Smooth muscle cell (in vitro differentiated cells): Measurements from ENCODE around the gene MIF4GD. TPM values are rescaled to one million over a fixed set of nuclear protein-coding genes. Genes with fewer than 3 reads are reported as not detected.

Source experiments
- DNase-seq: peaks from one replicate; lab custom pipeline; 2025; ENCODE audit not compliant: unreplicated experiment; lab: John Stamatoyannopoulos, UW
- H2AFZ ChIP-seq: fragments of 200-600 bp; sonication (generic); 2 replicates; pipeline ENCODE4 v1.6.0; 2016; ENCODE audit warnings: antibody characterized with exemption, low read depth, mild to moderate bottlenecking
- H3F3A ChIP-seq: fragments of 200-600 bp; sonication (generic); 2 replicates; pipeline ENCODE4 v1.6.0; 2017; ENCODE audit warnings: antibody characterized with exemption, low read depth
- H3K27ac ChIP-seq: fragments of 200-600 bp; sonication (generic); 2 replicates; pipeline ENCODE4 v1.5.1; 2016; ENCODE audit warnings: low read depth, mild to moderate bottlenecking
- H3K27me3 ChIP-seq: fragments of 200-600 bp; sonication (generic); 2 replicates; pipeline ENCODE4 v1.6.1; 2016; ENCODE audit warnings: low read depth, mild to moderate bottlenecking
- H3K36me3 ChIP-seq: fragments of 200-600 bp; sonication (generic); 2 replicates; pipeline ENCODE4 v1.5.1; 2016; ENCODE audit warnings: low read depth
- H3K4me1 ChIP-seq: fragments of 200-600 bp; sonication (generic); 2 replicates; pipeline ENCODE4 v1.5.1; 2016; ENCODE audit warnings: low read depth
- H3K4me2 ChIP-seq: fragments of 200-600 bp; sonication (generic); 2 replicates; pipeline ENCODE4 v1.6.0; 2016; ENCODE audit warnings: mild to moderate bottlenecking
- H3K4me3 ChIP-seq: fragments of 200-600 bp; sonication (generic); 2 replicates; pipeline ENCODE4 v1.5.1; 2016; ENCODE audit warnings: mild to moderate bottlenecking
- H3K79me2 ChIP-seq: fragments of 200-600 bp; sonication (generic); 2 replicates; pipeline ENCODE4 v1.6.0; 2016; ENCODE audit warnings: low read depth, mild to moderate bottlenecking
- H3K9ac ChIP-seq: fragments of 200-600 bp; sonication (generic); 2 replicates; pipeline ENCODE4 v1.6.0; 2016; ENCODE audit warnings: low read depth
- H3K9me3 ChIP-seq: fragments of 200-600 bp; sonication (generic); replicated peaks from 2 replicates; pipeline ENCODE4 v1.5.1; 2016; ENCODE audit warnings: low read depth
- H4K20me1 ChIP-seq: fragments of 200-600 bp; sonication (generic); 2 replicates; pipeline ENCODE4 v1.6.0; 2016; ENCODE audit warnings: low read depth
- WGBS: methylation state at CpG from one replicate; pipeline ENCODE4 v1.1.7; 2016; ENCODE audit warnings: low lambda C conversion rate; 5-methylcytosine and 5-hydroxymethylcytosine counted together
- polyA plus RNA-seq: library from polyadenylated mRNA; unstranded; fragments of >200 nt; fragmentation: Nextera tagmentation; extraction: Ambion mirVana; gene quantifications from 2 replicates; pipeline ENCODE4 v1.2.1, GENCODE V29; 2016
- total RNA-seq: library from RNA; depleted of rRNA; stranded (reverse); fragments of >200 nt; gene quantifications from 2 replicates; pipeline ENCODE4 v1.2.3, GENCODE V29; 2014
- TF ChIP-seq, protein P1 (sequence below): fragments of 200-600 bp; sonication (generic); IDR thresholded peaks from 2 replicates; pipeline ENCODE4 v1.5.1; 2017; ENCODE audit warnings: borderline replicate concordance, mild to moderate bottlenecking, antibody characterized with exemption; ENCODE audit not compliant: insufficient read depth, poor library complexity, severe bottlenecking

MIF4GD gene
- total and polyA plus RNA-seq, 2 experiments from 2014 or later: 5.3 to 17.0 TPM

DNA sequence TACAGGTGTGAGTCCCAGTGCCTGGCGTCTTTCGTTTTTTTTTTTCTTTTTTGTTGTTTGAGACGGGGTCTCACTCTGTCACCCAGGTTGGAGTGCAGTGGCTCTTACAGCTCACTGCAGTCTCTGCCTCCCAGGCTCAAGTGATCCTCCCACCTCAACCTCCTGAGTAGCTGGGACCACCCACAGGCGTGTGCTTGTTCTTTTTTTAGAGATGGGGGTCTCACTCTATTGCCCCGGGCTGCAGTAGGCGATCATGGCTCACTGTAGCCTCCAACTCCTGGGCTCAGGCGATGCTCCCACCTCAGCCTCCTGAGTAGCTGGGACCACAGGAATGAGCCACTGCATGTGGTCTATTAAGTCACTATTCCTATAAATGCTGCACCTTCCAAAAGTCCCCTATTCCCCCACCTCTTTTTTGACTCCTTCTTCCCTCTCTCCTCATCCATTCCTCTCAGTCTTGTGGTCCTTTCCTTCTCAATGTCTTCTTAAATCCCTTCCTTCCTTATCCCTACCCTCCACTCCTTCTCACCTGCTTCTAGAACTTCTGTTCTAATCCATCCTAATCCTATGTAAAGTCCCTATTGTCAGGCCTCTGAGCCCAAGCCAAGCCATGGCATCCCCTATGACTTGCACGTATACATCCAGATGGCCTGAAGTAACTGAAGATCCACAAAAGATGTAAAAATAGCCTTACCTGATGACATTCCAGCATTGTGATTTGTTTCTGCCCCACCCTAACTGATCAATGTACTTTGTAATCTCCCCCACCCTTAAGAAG is 18.8 kb downstream of the MIF4GD start:
- Histone ChIP-seq H3K9ac (no peak overlapping the region), H3K4me1 (no peaks in the 10 kb centered on the region), H3K27me3 (no peaks in the 10 kb centered on the region), H3K4me3 (no peak overlapping the region), H3K36me3 (no peaks in the 10 kb centered on the region), H3F3A (no peaks in the 10 kb centered on the region), H2AFZ (no peak overlapping the region), H3K9me3 (no peaks in the 10 kb centered on the region), H3K79me2 (peaks cover 35% of the 10 kb centered on the region), H4K20me1 (peaks cover 61% of the 10 kb centered on the region), H3K27ac (no peak overlapping the region), H3K4me2 (no peak overlapping the region)
- no peak for DNase-seq
- WGBS: 95% methylated on average over 8 of the region's 8 CpGs
- TF ChIP-seq, protein P1, sequence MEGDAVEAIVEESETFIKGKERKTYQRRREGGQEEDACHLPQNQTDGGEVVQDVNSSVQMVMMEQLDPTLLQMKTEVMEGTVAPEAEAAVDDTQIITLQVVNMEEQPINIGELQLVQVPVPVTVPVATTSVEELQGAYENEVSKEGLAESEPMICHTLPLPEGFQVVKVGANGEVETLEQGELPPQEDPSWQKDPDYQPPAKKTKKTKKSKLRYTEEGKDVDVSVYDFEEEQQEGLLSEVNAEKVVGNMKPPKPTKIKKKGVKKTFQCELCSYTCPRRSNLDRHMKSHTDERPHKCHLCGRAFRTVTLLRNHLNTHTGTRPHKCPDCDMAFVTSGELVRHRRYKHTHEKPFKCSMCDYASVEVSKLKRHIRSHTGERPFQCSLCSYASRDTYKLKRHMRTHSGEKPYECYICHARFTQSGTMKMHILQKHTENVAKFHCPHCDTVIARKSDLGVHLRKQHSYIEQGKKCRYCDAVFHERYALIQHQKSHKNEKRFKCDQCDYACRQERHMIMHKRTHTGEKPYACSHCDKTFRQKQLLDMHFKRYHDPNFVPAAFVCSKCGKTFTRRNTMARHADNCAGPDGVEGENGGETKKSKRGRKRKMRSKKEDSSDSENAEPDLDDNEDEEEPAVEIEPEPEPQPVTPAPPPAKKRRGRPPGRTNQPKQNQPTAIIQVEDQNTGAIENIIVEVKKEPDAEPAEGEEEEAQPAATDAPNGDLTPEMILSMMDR: no peak

DNA sequence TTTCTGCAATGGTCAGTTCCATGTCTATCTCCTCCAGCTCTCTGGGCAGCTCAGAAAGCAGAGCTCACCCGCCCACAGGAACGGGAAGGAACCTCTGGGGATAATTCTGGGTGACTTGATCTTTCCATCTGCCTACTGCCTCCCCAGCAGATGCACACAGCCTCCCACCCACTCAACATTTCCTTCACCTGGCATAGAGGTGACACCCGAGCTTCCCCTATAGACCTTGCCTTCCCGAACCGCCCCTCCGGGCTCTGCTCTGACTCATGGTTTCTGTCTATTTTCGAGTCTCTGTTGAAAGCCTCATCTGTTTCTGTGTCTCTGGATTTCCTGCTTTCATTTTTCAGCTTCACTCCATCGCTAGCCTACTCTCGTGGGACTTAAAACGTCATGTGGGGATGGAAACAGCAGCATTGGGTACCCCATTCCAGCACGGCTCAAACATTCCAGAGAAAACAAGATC is 21.0 kb downstream of the MIF4GD start:
- WGBS: 34% methylated on average over 11 of the region's 11 CpGs
- Histone ChIP-seq H3K27ac (peak overlapping the region; percentile 58), H3K9me3 (no peaks in the 10 kb centered on the region), H4K20me1 (peaks cover 57% of the 10 kb centered on the region), H2AFZ (no peak overlapping the region), H3K4me2 (peak overlapping the region; percentile 48), H3F3A (no peaks in the 10 kb centered on the region), H3K79me2 (peaks cover 39% of the 10 kb centered on the region), H3K4me1 (no peaks in the 10 kb centered on the region), H3K36me3 (no peaks in the 10 kb centered on the region), H3K4me3 (no peak overlapping the region), H3K9ac (peak overlapping the region; percentile 4), H3K27me3 (no peaks in the 10 kb centered on the region)
- DNase-seq: no peak
- TF ChIP-seq, protein P1: no peak

DNA sequence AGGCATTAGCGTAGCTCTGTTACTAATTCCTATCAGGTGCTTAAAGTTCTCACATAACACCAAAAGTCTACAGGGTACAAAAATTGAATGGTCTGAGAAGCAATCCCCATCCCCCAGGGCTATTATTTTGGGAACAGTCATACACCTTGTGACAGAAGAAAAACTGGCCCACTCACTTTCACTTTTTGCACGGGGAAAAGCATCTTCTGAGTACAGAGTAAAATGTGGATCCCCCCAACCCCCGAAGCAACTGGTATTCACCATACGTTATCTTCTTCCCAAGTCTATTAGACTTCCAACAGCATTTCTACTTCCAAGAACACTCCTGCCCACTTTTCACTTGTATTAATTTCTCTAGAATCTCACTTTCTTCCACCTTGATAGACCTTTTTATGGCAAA is 21.5 kb downstream of the MIF4GD start:
- H3K79me2 ChIP-seq: peaks cover 38% of the 10 kb centered on the region

More for the DNA sequence above, 21.5 kb downstream of the MIF4GD start:
- H3F3A ChIP-seq: no peaks in the 10 kb centered on the region
- H3K4me2 ChIP-seq: peak overlapping the region; percentile 48
- no peaks in the 10 kb centered on the region for H3K9me3 ChIP-seq
- DNase-seq: no peak
- no peaks in the 10 kb centered on the region for H3K36me3 ChIP-seq
- H2AFZ ChIP-seq: no peak overlapping the region
- H3K27me3 ChIP-seq: no peaks in the 10 kb centered on the region
- 77% methylated on average over 4 of the region's 4 CpGs for WGBS
- H4K20me1 ChIP-seq: peaks cover 57% of the 10 kb centered on the region
- H3K27ac ChIP-seq: peak overlapping the region; percentile 58
- H3K9ac ChIP-seq: peak overlapping the region; percentile 4
- TF ChIP-seq, protein P1: no peak
- no peaks in the 10 kb centered on the region for H3K4me1 ChIP-seq
- H3K4me3 ChIP-seq: no peak overlapping the region
